Activated CD8-positive, alpha-beta memory T cell treated with anti-CD3 and anti-CD28 coated beads, Interleukin-2, amount 10 ng/mL, durations not matched to agents 7 days and 5 days (primary cell): Measurements from ENCODE around the gene DUOX1. TPM values are rescaled to one million over a fixed set of nuclear protein-coding genes. Genes with fewer than 3 reads are reported as not detected.
"Not testable (repeated sequence)": the region's sequence is repeated elsewhere in the genome, so short reads cannot be mapped to it uniquely, and the experiment has no call there.

Experiments
- ATAC-seq: fragments of 150-1000 bp; cut with Tn5 transposase; one replicate; pipeline ENCODE4 v1.10.0; 2021; ENCODE audit warnings: moderate library complexity
- CTCF ChIA-PET: fragments of 350-600 bp; sonication (Branson Sonifier 250); formaldehyde crosslinking; loops from one replicate; lab custom pipeline; 2021; ENCODE audit warnings: antibody characterized with exemption; lab: Charles Lee
- DNase-seq: peaks from one replicate; pipeline ENCODE4 v3.0.0-alpha.2; 2020
- H3K27ac Mint-ChIP-seq: one replicate; pipeline ENCODE4 v1.8.0; 2021; ENCODE audit warnings: mild to moderate bottlenecking, mixed read lengths
- H3K27me3 Mint-ChIP-seq: one replicate; pipeline ENCODE4 v1.8.0; 2021; ENCODE audit warnings: mixed read lengths
- H3K36me3 Mint-ChIP-seq: one replicate; pipeline ENCODE4 v1.8.0; 2021; ENCODE audit warnings: mild to moderate bottlenecking, mixed read lengths
- H3K4me1 Mint-ChIP-seq: one replicate; pipeline ENCODE4 v1.8.0; 2021; ENCODE audit warnings: mixed read lengths
- H3K4me3 Mint-ChIP-seq: one replicate; pipeline ENCODE4 v1.8.0; 2021; ENCODE audit warnings: mild to moderate bottlenecking, moderate library complexity, mixed read lengths
- H3K9me3 Mint-ChIP-seq: one replicate; pipeline ENCODE4 v1.8.0; 2022; ENCODE audit warnings: low read depth, mixed read lengths
- total RNA-seq, 2 experiments: library from RNA; stranded (reverse); gene quantifications; one replicate each; pipeline ENCODE4 v1.2.3, GENCODE V29; 2021

Gene DUOX1
- under 1 TPM in 1 of 2 experiments, not detected in 1; 0.07 TPM for total RNA-seq

- H3K4me1 Mint-ChIP-seq: peaks cover 3% of the 10 kb centered on the region
Measured at GRCh38 chr15:45129651-45130129, at the start of gene DUOX1, which contains the start of gene DUOXA1. Gene DUOX1 (plus strand): TSS chr15:45129994. CDS start chr15:45131967, 1,973 bp downstream. Gene DUOXA1 (minus strand): TSS chr15:45129879. CDS start chr15:45123014, 6,865 bp downstream.

GRCh38 chr15:45080593-45080992 is 49.2 kb upstream of the DUOX1 start:
- H3K4me1 Mint-ChIP-seq, H3K27ac Mint-ChIP-seq, CTCF ChIA-PET, ATAC-seq, DNase-seq, H3K9me3 Mint-ChIP-seq, H3K4me3 Mint-ChIP-seq, H3K36me3 Mint-ChIP-seq: not testable (repeated sequence)
- H3K27me3 Mint-ChIP-seq: peaks cover 23% of the 10 kb centered on the region

More at GRCh38 chr15:45129651-45130129, at the start of gene DUOX1, which contains the start of gene DUOXA1:
- Mint-ChIP-seq H3K27ac (no peak within 1 kb of the TSS), H3K36me3 (no peaks in the 10 kb centered on the region), H3K27me3 (peaks cover 84% of the 10 kb centered on the region), H3K9me3 (no peaks in the 10 kb centered on the region), H3K4me3 (no peak within 1 kb of the TSS)
- DNase-seq (no peak), ATAC-seq (peak; percentile 67)
- CTCF ChIA-PET: interaction anchor here (1.1 to 2.3 kb wide), 2 partner anchors 8 to 11 kb away, joined by 3 to 16 read pairs; no protein-coding TSS in a partner anchor

- H3K4me3 Mint-ChIP-seq, H3K4me1 Mint-ChIP-seq, CTCF ChIA-PET, H3K36me3 Mint-ChIP-seq, H3K27ac Mint-ChIP-seq, ATAC-seq, DNase-seq, H3K9me3 Mint-ChIP-seq: not testable (repeated sequence)
- H3K27me3 Mint-ChIP-seq: peaks cover 30% of the 10 kb centered on the region
Measured at GRCh38 chr15:45082412-45082811, 47.4 kb upstream of the DUOX1 start.

GRCh38 chr15:45083223-45083622 is 46.6 kb upstream of the DUOX1 start:
- Mint-ChIP-seq H3K27me3 (peaks cover 36% of the 10 kb centered on the region), H3K4me3 (no peak overlapping the region)
- ATAC-seq: no peak

GRCh38 chr15:45084163-45084562 is 45.6 kb upstream of the DUOX1 start:
- Mint-ChIP-seq H3K27me3 (peaks cover 40% of the 10 kb centered on the region), H3K36me3 (no peaks in the 10 kb centered on the region), H3K9me3 (no peaks in the 10 kb centered on the region), H3K4me1 (no peaks in the 10 kb centered on the region), H3K4me3 (no peak overlapping the region), H3K27ac (no peak overlapping the region)
- CTCF ChIA-PET: no interaction called here
- ATAC-seq (no peak), DNase-seq (no peak)

More at GRCh38 chr15:45083223-45083622, 46.6 kb upstream of the DUOX1 start:
- Mint-ChIP-seq H3K9me3 (no peaks in the 10 kb centered on the region), H3K27ac (no peak overlapping the region), H3K4me1 (no peaks in the 10 kb centered on the region), H3K36me3 (no peaks in the 10 kb centered on the region)
- CTCF ChIA-PET: no interaction called here
- DNase-seq: no peak

GRCh38 chr15:45087513-45087912 is 42.3 kb upstream of the DUOX1 start:
- H3K27me3 Mint-ChIP-seq: peaks cover 59% of the 10 kb centered on the region
- no peaks in the 10 kb centered on the region for H3K4me1 Mint-ChIP-seq
- CTCF ChIA-PET: no interaction called here
- no peaks in the 10 kb centered on the region for H3K36me3 Mint-ChIP-seq
- H3K27ac Mint-ChIP-seq: no peak overlapping the region
- H3K4me3 Mint-ChIP-seq: no peak overlapping the region
- ATAC-seq (no peak), DNase-seq (no peak)
- H3K9me3 Mint-ChIP-seq: no peaks in the 10 kb centered on the region

GRCh38 chr15:45088801-45089711 is 40.7 kb upstream of the DUOX1 start:
- H3K4me3 Mint-ChIP-seq: no peak overlapping the region
- CTCF ChIA-PET: interaction anchor here (1.0 kb wide), 1 partner anchor 29 kb away, joined by 3 read pairs; no protein-coding TSS in a partner anchor
- DNase-seq (no peak), ATAC-seq (no peak)
- no peaks in the 10 kb centered on the region for H3K9me3 Mint-ChIP-seq
- no peak overlapping the region for H3K27ac Mint-ChIP-seq
- H3K36me3 Mint-ChIP-seq: no peaks in the 10 kb centered on the region
- H3K27me3 Mint-ChIP-seq: peaks cover 53% of the 10 kb centered on the region
- H3K4me1 Mint-ChIP-seq: no peaks in the 10 kb centered on the region

- H3K9me3 Mint-ChIP-seq: no peaks in the 10 kb centered on the region
- no peaks in the 10 kb centered on the region for H3K36me3 Mint-ChIP-seq
- no peak overlapping the region for H3K27ac Mint-ChIP-seq
- no peaks in the 10 kb centered on the region for H3K4me1 Mint-ChIP-seq
- H3K4me3 Mint-ChIP-seq: no peak overlapping the region
- CTCF ChIA-PET: interaction anchor here (1.0 kb wide), 1 partner anchor 28 kb away, joined by 3 read pairs; no protein-coding TSS in a partner anchor
- no peak for DNase-seq
- no peak for ATAC-seq
- peaks cover 46% of the 10 kb centered on the region for H3K27me3 Mint-ChIP-seq
Measured at GRCh38 chr15:45089712-45090373, 40.0 kb upstream of the DUOX1 start.

- DNase-seq (no peak), ATAC-seq (no peak)
- CTCF ChIA-PET: interaction anchor here (1.3 kb wide), 1 partner anchor 27 kb away, joined by 4 read pairs; no protein-coding TSS in a partner anchor
- Mint-ChIP-seq H3K36me3 (no peaks in the 10 kb centered on the region), H3K4me3 (no peak overlapping the region), H3K27ac (no peak overlapping the region), H3K27me3 (peaks cover 41% of the 10 kb centered on the region), H3K4me1 (no peaks in the 10 kb centered on the region), H3K9me3 (no peaks in the 10 kb centered on the region)
Measured at GRCh38 chr15:45091161-45091560, 38.6 kb upstream of the DUOX1 start.

GRCh38 chr15:45091576-45091975 is 38.2 kb upstream of the DUOX1 start:
- no peak for ATAC-seq

GRCh38 chr15:45093013-45093412 is 36.8 kb upstream of the DUOX1 start:
- peaks cover 28% of the 10 kb centered on the region for H3K27me3 Mint-ChIP-seq
- no peaks in the 10 kb centered on the region for H3K9me3 Mint-ChIP-seq
- no peaks in the 10 kb centered on the region for H3K36me3 Mint-ChIP-seq
- H3K27ac Mint-ChIP-seq: no peak overlapping the region
- H3K4me3 Mint-ChIP-seq: no peak overlapping the region
- CTCF ChIA-PET: interaction anchor here (2.0 kb wide), 1 partner anchor 25 kb away, joined by 8 read pairs; no protein-coding TSS in a partner anchor
- no peaks in the 10 kb centered on the region for H3K4me1 Mint-ChIP-seq
- DNase-seq: no peak
- no peak for ATAC-seq

More at GRCh38 chr15:45091576-45091975, 38.2 kb upstream of the DUOX1 start:
- Mint-ChIP-seq H3K9me3 (no peaks in the 10 kb centered on the region), H3K4me3 (no peak overlapping the region), H3K4me1 (no peaks in the 10 kb centered on the region), H3K36me3 (no peaks in the 10 kb centered on the region), H3K27ac (no peak overlapping the region), H3K27me3 (peaks cover 41% of the 10 kb centered on the region)
- CTCF ChIA-PET: interaction anchor here (1.3 kb wide), 1 partner anchor 27 kb away, joined by 4 read pairs; no protein-coding TSS in a partner anchor
- DNase-seq: no peak

GRCh38 chr15:45093622-45094357 is 36.0 kb upstream of the DUOX1 start:
- Mint-ChIP-seq H3K9me3 (no peaks in the 10 kb centered on the region), H3K4me3 (no peak overlapping the region), H3K27me3 (peaks cover 27% of the 10 kb centered on the region), H3K4me1 (no peaks in the 10 kb centered on the region), H3K36me3 (no peaks in the 10 kb centered on the region), H3K27ac (no peak overlapping the region)
- no peak for DNase-seq
- CTCF ChIA-PET: interaction anchor here (2.0 kb wide), 1 partner anchor 24 kb away, joined by 8 read pairs; no protein-coding TSS in a partner anchor
- no peak for ATAC-seq
